NCI-H1417 (cell line): ENCODE data around the gene ECT2.
A peak's percentile ranks its signal among the peaks of the same experiment; 100 is the strongest.
"Not testable (repeated sequence)": the region's sequence is repeated elsewhere in the genome, so short reads cannot be mapped to it uniquely, and the experiment has no call there.

Source experiments
- DNase-seq, 3 experiments: peaks; one replicate each; lab custom pipeline; 2025; lab: John Stamatoyannopoulos, UW

Gene ECT2

GRCh38 chr3:172866726-172867350 is 116.3 kb downstream of the ECT2 start:
- not testable (repeated sequence) for DNase-seq

- peak; percentile 20 to 85 (median 35) for DNase-seq
Observed at GRCh38 chr3:172868582-172869200, 118.2 kb downstream of the ECT2 start.

GRCh38 chr3:172869368-172869771 is 118.8 kb downstream of the ECT2 start:
- peak in 2 of 3 experiments; percentile 6 to 36 for DNase-seq

- no peak for DNase-seq
Observed at GRCh38 chr3:172869784-172870518, 119.4 kb downstream of the ECT2 start.
